GM12878 (cell line): ENCODE results near the gene CDC14B. TPM values are rescaled to one million over a fixed set of nuclear protein-coding genes. Genes with fewer than 3 reads are reported as not detected.

Source experiments
- ATAC-seq: fragments of 200-7000 bp; cut with Tn5 transposase; 3 replicates; pipeline ENCODE4 v1.9.1; 2020; ENCODE audit warnings: mild to moderate bottlenecking, moderate library complexity
- BruUV-seq: library from RNA; stranded (reverse); fragments of 400-500 nt; replicated peaks from 2 replicates; lab custom pipeline; 2021; lab: Mats Ljungman, UMichigan
- CTCF ChIA-PET: fragments of 300-600 bp; sonication (Branson Sonifier 250); formaldehyde crosslinking; extraction: SDS; loops from one replicate; lab custom pipeline; 2021; ENCODE audit warnings: inconsistent platforms; lab: Yijun Ruan, JAX
- POLR2A ChIA-PET: fragments of 350-600 bp; formaldehyde crosslinking; extraction: SDS; loops from one replicate; lab custom pipeline; 2021; ENCODE audit warnings: inconsistent platforms; lab: Charles Lee
- RAD21 ChIA-PET: fragments of 300-600 bp; sonication (Branson Sonifier 250); formaldehyde crosslinking; loops from one replicate; lab custom pipeline; 2023; ENCODE audit warnings: antibody characterized with exemption; ENCODE audit not compliant: unreplicated experiment; lab: Charles Lee
- SMC1A ChIA-PET: fragments of 300-600 bp; sonication (Branson Sonifier 250); formaldehyde crosslinking; loops from one replicate; lab custom pipeline; 2023; ENCODE audit not compliant: unreplicated experiment, uncharacterized antibody; lab: Charles Lee
- DNase-seq: peaks from one replicate; pipeline ENCODE4 v3.0.0-alpha.2; 2011; ENCODE audit warnings: low read depth, low spot score
- FAIRE-seq: peaks from 3 replicates; lab custom pipeline; 2011; peaks lifted over from hg19 to GRCh38; lab: Jason Lieb, UNC
- H2AFZ ChIP-seq: 2 replicates; pipeline ENCODE4 v1.6.0; 2011; ENCODE audit warnings: low read depth, low read length, control low read depth; ENCODE audit not compliant: control insufficient read depth
- H3K27ac ChIP-seq: 2 replicates; pipeline ENCODE4 v1.5.1; 2011; ENCODE audit warnings: control low read depth; ENCODE audit not compliant: control insufficient read depth, insufficient read depth
- H3K27me3 ChIP-seq, 2 experiments: replicated peaks in 1 of 2; 2 replicates each; pipeline versions ENCODE4 v1.6.0 to v1.6.1; 2011; ENCODE audit warnings: low read length in 1 of 2; ENCODE audit not compliant: control insufficient read depth in 2 of 2, insufficient read depth in 2 of 2
- H3K36me3 ChIP-seq, 2 experiments: 2 replicates each; pipeline ENCODE4 v1.5.1; 2011; ENCODE audit warnings: low read length in 1 of 2; ENCODE audit not compliant: control insufficient read depth in 2 of 2, insufficient read depth in 2 of 2
- H3K4me1 ChIP-seq: 2 replicates; pipeline ENCODE4 v1.6.1; 2011; ENCODE audit warnings: mild to moderate bottlenecking, low read length, moderate library complexity, mixed read lengths; ENCODE audit not compliant: control insufficient read depth, insufficient read depth
- H3K4me2 ChIP-seq: 2 replicates; pipeline ENCODE4 v1.6.0; 2011; ENCODE audit warnings: control low read depth; ENCODE audit not compliant: control insufficient read depth, insufficient read depth
- H3K4me3 ChIP-seq: fragments of 200-600 bp; sonication (generic); 2 replicates; pipeline ENCODE4 v1.5.1; 2016
- H3K79me2 ChIP-seq: 2 replicates; pipeline ENCODE4 v1.6.0; 2011; ENCODE audit warnings: low read length; ENCODE audit not compliant: control insufficient read depth, insufficient read depth
- H3K9ac ChIP-seq: 2 replicates; pipeline ENCODE4 v1.8.0; 2011; ENCODE audit warnings: low read length, control low read depth, mixed read lengths; ENCODE audit not compliant: control insufficient read depth, insufficient read depth
- H3K9me3 ChIP-seq: replicated peaks from 3 replicates; pipeline ENCODE4 v1.5.1; 2011; ENCODE audit warnings: mild to moderate bottlenecking, low read length; ENCODE audit not compliant: control insufficient read depth, insufficient read depth
- H4K20me1 ChIP-seq: 2 replicates; pipeline ENCODE4 v1.6.0; 2011; ENCODE audit not compliant: control insufficient read depth, insufficient read depth
- ATF2 ChIP-seq: IDR thresholded peaks from 2 replicates; pipeline ENCODE4 v1.6.1; 2012; ENCODE audit warnings: low read length, inconsistent platforms
- BACH1 ChIP-seq: fragments of 450-650 bp; IDR thresholded peaks from 2 replicates; pipeline ENCODE4 v1.6.1; 2017; ENCODE audit warnings: mild to moderate bottlenecking, borderline replicate concordance
- HDGF ChIP-seq: fragments of 450-650 bp; IDR thresholded peaks from 2 replicates; pipeline ENCODE4 v1.6.1; 2016; ENCODE audit warnings: antibody characterized with exemption
- KAT2A ChIP-seq: conservative IDR thresholded peaks from 2 replicates; pipeline ENCODE4 v1.6.1; 2011; ENCODE audit warnings: low read depth, low read length; ENCODE audit not compliant: control insufficient read depth
- PAX5 ChIP-seq: IDR thresholded peaks from 2 replicates; pipeline ENCODE4 v1.6.1; 2011; ENCODE audit warnings: low read depth, low read length, borderline replicate concordance
- RUNX3 ChIP-seq: IDR thresholded peaks from 2 replicates; pipeline ENCODE4 v1.6.1; 2012; ENCODE audit warnings: low read length, inconsistent platforms
- SMC3 ChIP-seq: IDR thresholded peaks from 2 replicates; pipeline ENCODE4 v1.6.1; 2011; ENCODE audit warnings: low read length, improper control_type of control experiment, borderline replicate concordance
- ZBED1 ChIP-seq: IDR thresholded peaks from 2 replicates; pipeline ENCODE4 v1.6.1; 2016; ENCODE audit warnings: borderline replicate concordance
- ZNF207 ChIP-seq: fragments of 450-650 bp; IDR thresholded peaks from 2 replicates; pipeline ENCODE4 v1.6.1; 2014; ENCODE audit warnings: antibody characterized with exemption, mild to moderate bottlenecking, borderline replicate concordance
- ZNF24 ChIP-seq: fragments of 450-650 bp; IDR thresholded peaks from 2 replicates; pipeline ENCODE4 v1.6.1; 2017; ENCODE audit warnings: antibody characterized with exemption, mild to moderate bottlenecking
- WGBS: methylation state at CpG from one replicate; pipeline ENCODE4 v1.1.6; 2016; ENCODE audit warnings: low lambda C conversion rate; ENCODE audit not compliant: insufficient replicate concordance, insufficient coverage; ENCODE audit errors: missing lambda C conversion rate; 5-methylcytosine and 5-hydroxymethylcytosine counted together
- in situ Hi-C: fragments of 300-500 bp; cut with MboI; formaldehyde crosslinking; loops from 9 replicates; pipeline ENCODE4 v1.14.3; 2018; ENCODE audit warnings: mixed read lengths
- intact Hi-C: fragments of 100-400 bp; cut with micrococcal nuclease; formaldehyde crosslinking; loops from one replicate; pipeline ENCODE4 v1.14.2; 2022; ENCODE audit not compliant: unreplicated experiment
- polyA plus RNA-seq, 11 experiments: library from polyadenylated mRNA; depleted of rRNA in 4 of 11; unstranded in 6 of 11; stranded (reverse) in 5 of 11; fragments of >200 nt; fragmentation: Nextera tagmentation in 4 of 11; fragmentation: Illumina TruSeq in 1 of 11; extraction: Ambion mirVana in 4 of 11; extraction: Trizol in 1 of 11; gene quantifications; 1 replicate in 1 of 11; 2 replicates in 10 of 11; pipeline versions ENCODE4 v1.2.1 to v1.2.3, GENCODE V29; 2011 to 2016; ENCODE audit warnings: inconsistent platforms in 2 of 11, missing spikeins in 2 of 11, low read depth in 1 of 11
- total RNA-seq, 4 experiments: library from RNA; depleted of rRNA in 3 of 4; stranded (reverse); fragments of >200 nt in 3 of 4; fragmentation: Illumina TruSeq in 1 of 4; extraction: Trizol in 1 of 4; gene quantifications; 2 replicates each; pipeline versions ENCODE4 v1.2.1 to v1.2.3, GENCODE V29; 2013 to 2021
- TF ChIP-seq, protein P1 (sequence below): IDR thresholded peaks from 2 replicates; pipeline ENCODE4 v1.6.1; 2011; ENCODE audit warnings: low read depth, mild to moderate bottlenecking, low read length, moderate library complexity, borderline replicate concordance; ENCODE audit errors: extremely low read depth

CDC14B gene
- total and polyA plus RNA-seq, 10 of the 15 experiments (the other 5 are each of a cell fraction or from before 2014, with no cell fraction given) = 3.7 to 11.7 (median 6.2) TPM

DNA sequence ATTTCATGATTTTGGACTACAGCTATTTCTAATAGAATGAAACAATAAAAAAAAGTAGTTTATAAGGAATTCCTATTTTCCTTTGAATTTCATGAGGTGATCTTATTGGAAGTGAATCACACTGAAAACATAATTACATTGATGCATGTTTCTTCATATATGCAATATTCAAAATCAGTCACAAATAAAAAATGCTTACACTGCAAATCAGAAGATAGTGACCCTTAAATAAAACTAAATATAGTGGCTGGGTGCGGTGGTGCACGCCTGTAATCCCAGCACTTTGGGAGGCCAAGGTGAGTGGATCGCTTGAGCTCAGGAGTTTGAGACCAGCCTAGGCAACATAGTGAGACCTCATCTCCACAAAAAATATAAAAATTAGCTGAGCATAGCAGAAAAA lies 79.5 kb downstream of the CDC14B start:
- no peak for TF ChIP-seq ZNF207
- no peak for TF ChIP-seq BACH1
- no peak for TF ChIP-seq SMC3
- no peak for TF ChIP-seq RUNX3
- TF ChIP-seq ZNF24 = no peak
- TF ChIP-seq ATF2 = no peak
- no peak for TF ChIP-seq PAX5
- TF ChIP-seq KAT2A = no peak
- no peak for TF ChIP-seq ZBED1
- no peak for TF ChIP-seq HDGF
- TF ChIP-seq, protein P1, sequence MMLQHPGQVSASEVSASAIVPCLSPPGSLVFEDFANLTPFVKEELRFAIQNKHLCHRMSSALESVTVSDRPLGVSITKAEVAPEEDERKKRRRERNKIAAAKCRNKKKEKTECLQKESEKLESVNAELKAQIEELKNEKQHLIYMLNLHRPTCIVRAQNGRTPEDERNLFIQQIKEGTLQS = no peak
- ATAC-seq (no peak), FAIRE-seq (no peak), DNase-seq (no peak)
- H3K4me1 ChIP-seq = no peaks in the 10 kb centered on the region
- no peak overlapping the region for H3K9ac ChIP-seq
- no peaks in the 10 kb centered on the region for H3K36me3 ChIP-seq
- H2AFZ ChIP-seq = no peak overlapping the region
- no peaks in the 10 kb centered on the region for H3K27me3 ChIP-seq
- BruUV-seq = no TSS peak
- in situ Hi-C loops (no loop called here), intact Hi-C loops (no loop called here)
- H3K4me2 ChIP-seq = no peak overlapping the region
- ChIA-PET RAD21 (no interaction called here), CTCF (interaction anchor here (0.9 to 1.4 kb wide), 2 partner anchors 16 to 38 kb away, joined by 3 to 4 read pairs; no protein-coding TSS in a partner anchor), SMC1A (interaction anchor here (0.8 to 1.3 kb wide), 2 partner anchors 10 to 26 kb away, joined by 3 read pairs; no protein-coding TSS in a partner anchor), POLR2A (no interaction called here)
- H3K79me2 ChIP-seq = no peaks in the 10 kb centered on the region
- H3K4me3 ChIP-seq = no peak overlapping the region
- no peak overlapping the region for H3K27ac ChIP-seq
- WGBS = 57% methylated on average over 3 of the region's 3 CpGs
- no peaks in the 10 kb centered on the region for H4K20me1 ChIP-seq
- no peaks in the 10 kb centered on the region for H3K9me3 ChIP-seq
